Measurements from ENCODE around the gene GUK1. TPM values are rescaled to one million over a fixed set of nuclear protein-coding genes. Genes with fewer than 3 reads are reported as not detected.
"Not testable (repeated sequence)": the region's sequence is repeated elsewhere in the genome, so short reads cannot be mapped to it uniquely, and the experiment has no call there.

The GUK1 gene
- total and polyA plus RNA-seq, 4 donors = 167 to 396 (median 347) TPM

- Histone ChIP-seq H3K9me3 (ENCODE audit: control insufficient read depth, insufficient read depth, low read length) (no peaks in the 10 kb centered on the region), H3K4me3 (ENCODE audit: low read depth, low read length) (peak within 1 kb of the TSS; percentile 99), H3K4me1 (ENCODE audit: control insufficient read depth, insufficient read depth, low read length) (peaks cover 27% of the 10 kb centered on the region), H3K27me3 (ENCODE audit: control insufficient read depth, insufficient read depth, low read length) (no peaks in the 10 kb centered on the region), H3K36me3 (ENCODE audit: control insufficient read depth, insufficient read depth, low read length) (peaks cover 33% of the 10 kb centered on the region), H3K27ac (ENCODE audit: low read depth, low read length) (peak within 1 kb of the TSS; percentile 82)
- WGBS (ENCODE audit: insufficient coverage) = under 1% methylated on average over 66 of the region's 66 CpGs
- DNase-seq (ENCODE audit: low read depth in 4 of 6, low spot score in 6 of 6) = peak; percentile 92 to 99 (median 94)
Observed at GRCh38 chr1:228109073-228109961, 30.8 kb upstream of the GUK1 start, which contains the start of gene MRPL55. TSS of gene MRPL55 (minus strand) at chr1:228109299. CDS start at chr1:228108260, 1,039 bp downstream.

DNA sequence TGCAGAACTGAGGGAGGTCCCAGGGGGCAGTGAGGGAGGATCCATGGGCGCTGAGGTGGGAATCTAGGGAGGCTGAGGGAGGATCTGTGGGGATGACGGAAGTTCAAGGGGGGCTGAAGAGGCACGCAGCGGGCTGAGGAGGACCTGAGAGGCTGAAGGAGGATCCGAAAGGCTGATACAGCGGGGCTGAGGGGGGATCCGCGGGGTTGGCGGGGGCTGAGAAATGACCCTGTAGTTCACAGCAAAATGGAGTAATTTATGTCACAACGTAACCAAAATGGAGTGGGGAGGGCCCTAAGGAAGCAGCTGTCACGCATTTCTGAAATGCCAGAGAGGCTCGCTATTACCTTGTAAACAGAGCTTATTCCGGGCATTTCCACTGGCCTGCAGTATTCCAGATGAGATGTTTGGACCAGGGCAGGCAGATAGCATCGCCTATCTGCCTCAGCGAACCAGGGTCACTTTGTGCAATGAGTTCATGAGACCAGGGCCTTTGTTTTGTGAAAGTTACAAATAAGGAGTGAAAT, 30.1 kb upstream of the GUK1 start:
- Histone ChIP-seq H3K36me3 (ENCODE audit: control insufficient read depth, insufficient read depth, low read length) (peaks cover 30% of the 10 kb centered on the region), H3K27me3 (ENCODE audit: control insufficient read depth, insufficient read depth, low read length) (no peaks in the 10 kb centered on the region), H3K9me3 (ENCODE audit: control insufficient read depth, insufficient read depth, low read length) (no peaks in the 10 kb centered on the region), H3K27ac (ENCODE audit: low read depth, low read length) (no peak overlapping the region), H3K4me3 (ENCODE audit: low read depth, low read length) (peak overlapping the region; percentile 99), H3K4me1 (ENCODE audit: control insufficient read depth, insufficient read depth, low read length) (peaks cover 27% of the 10 kb centered on the region)
- no peak for DNase-seq (ENCODE audit: low read depth in 4 of 6, low spot score in 6 of 6)
- 40% methylated on average over 15 of the region's 15 CpGs for WGBS (ENCODE audit: insufficient coverage)

DNA sequence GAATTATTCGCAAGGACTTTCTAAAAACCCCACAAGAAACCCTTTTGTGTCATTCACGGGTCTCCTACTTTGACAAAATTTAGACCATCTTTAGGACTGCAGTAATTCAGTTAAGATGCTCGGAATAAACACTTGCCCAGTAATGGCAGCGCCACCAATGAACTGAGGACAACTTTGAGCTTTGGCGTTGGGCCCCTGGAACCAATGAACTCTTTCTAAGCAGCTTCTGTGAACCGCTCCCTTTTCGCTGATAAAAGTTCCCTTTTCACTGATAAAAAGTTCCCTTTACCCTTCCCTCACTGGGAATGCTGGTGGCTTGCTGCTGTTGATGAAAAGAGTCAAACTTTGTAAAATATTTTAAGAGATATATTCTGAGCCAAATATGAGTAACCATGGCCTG, 29.5 kb upstream of the GUK1 start:
- 77% methylated on average over 5 of the region's 7 CpGs for WGBS (ENCODE audit: insufficient coverage)
- Histone ChIP-seq H3K4me3 (ENCODE audit: low read depth, low read length) (no peak overlapping the region), H3K4me1 (ENCODE audit: control insufficient read depth, insufficient read depth, low read length) (peaks cover 27% of the 10 kb centered on the region), H3K9me3 (ENCODE audit: control insufficient read depth, insufficient read depth, low read length) (no peaks in the 10 kb centered on the region), H3K27me3 (ENCODE audit: control insufficient read depth, insufficient read depth, low read length) (no peaks in the 10 kb centered on the region), H3K27ac (ENCODE audit: low read depth, low read length) (no peak overlapping the region), H3K36me3 (ENCODE audit: control insufficient read depth, insufficient read depth, low read length) (peaks cover 24% of the 10 kb centered on the region)
- DNase-seq (ENCODE audit: low read depth in 4 of 6, low spot score in 6 of 6) = no peak

DNA sequence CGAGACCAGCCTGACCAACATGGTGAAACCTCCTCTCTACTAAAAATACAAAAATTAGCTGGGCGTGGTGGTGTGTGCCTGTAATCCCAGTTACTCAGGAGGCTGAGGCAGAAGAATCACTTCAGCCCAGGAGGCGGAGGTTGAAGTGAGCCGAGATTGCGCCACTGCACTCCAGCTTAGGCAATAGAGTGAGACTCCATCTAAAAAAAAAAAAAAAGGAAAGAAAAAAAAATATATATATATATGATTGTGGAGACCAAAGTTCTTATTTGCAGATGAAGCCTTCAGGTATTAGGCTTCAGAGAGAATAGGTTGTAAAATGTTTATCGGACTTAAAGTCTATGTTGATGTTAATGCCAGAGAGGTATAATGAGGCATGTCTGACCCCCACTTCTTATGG, 28.8 kb upstream of the GUK1 start:
- not testable (repeated sequence) for H3K27me3 ChIP-seq (ENCODE audit: control insufficient read depth, insufficient read depth, low read length); H3K27ac ChIP-seq (ENCODE audit: low read depth, low read length); H3K9me3 ChIP-seq (ENCODE audit: control insufficient read depth, insufficient read depth, low read length); DNase-seq (ENCODE audit: low read depth in 4 of 6, low spot score in 6 of 6); H3K4me3 ChIP-seq (ENCODE audit: low read depth, low read length)
- peaks cover 27% of the 10 kb centered on the region for H3K4me1 ChIP-seq (ENCODE audit: control insufficient read depth, insufficient read depth, low read length)
- H3K36me3 ChIP-seq (ENCODE audit: control insufficient read depth, insufficient read depth, low read length) = peaks cover 17% of the 10 kb centered on the region
- WGBS (ENCODE audit: insufficient coverage) = no CpG with 5 or more reads among the region's 6 CpGs

- Histone ChIP-seq H3K27ac (ENCODE audit: low read depth, low read length) (no peak overlapping the region), H3K9me3 (ENCODE audit: control insufficient read depth, insufficient read depth, low read length) (no peaks in the 10 kb centered on the region), H3K4me3 (ENCODE audit: low read depth, low read length) (no peak overlapping the region), H3K36me3 (ENCODE audit: control insufficient read depth, insufficient read depth, low read length) (peaks cover 9% of the 10 kb centered on the region), H3K27me3 (ENCODE audit: control insufficient read depth, insufficient read depth, low read length) (no peaks in the 10 kb centered on the region), H3K4me1 (ENCODE audit: control insufficient read depth, insufficient read depth, low read length) (peaks cover 27% of the 10 kb centered on the region)
- no peak for DNase-seq (ENCODE audit: low read depth in 4 of 6, low spot score in 6 of 6)
- WGBS (ENCODE audit: insufficient coverage) = 100% methylated on average over 2 of the region's 7 CpGs
Observed at GRCh38 chr1:228112167-228112566, 27.9 kb upstream of the GUK1 start.

DNA sequence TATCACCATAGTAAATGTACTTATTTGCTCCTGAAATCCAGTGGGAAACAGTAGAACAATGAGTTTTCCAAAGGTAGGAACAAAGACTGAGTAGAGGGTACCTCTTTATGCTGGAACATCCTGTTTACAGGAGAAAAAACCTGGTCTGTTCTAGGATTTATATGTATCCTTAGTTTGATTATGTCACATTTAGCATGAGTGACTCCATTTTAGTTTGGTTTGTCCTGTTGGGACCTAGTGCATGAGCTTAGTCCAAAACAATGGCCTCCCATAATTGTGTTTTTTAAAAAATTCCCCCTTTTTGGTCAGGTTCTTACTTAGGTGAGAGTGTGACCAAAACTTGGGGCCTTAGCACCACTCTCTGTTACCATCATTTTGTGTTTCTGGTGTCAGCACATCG, 27.5 kb upstream of the GUK1 start:
- no peaks in the 10 kb centered on the region for H3K27me3 ChIP-seq (ENCODE audit: control insufficient read depth, insufficient read depth, low read length)
- DNase-seq (ENCODE audit: low read depth in 4 of 6, low spot score in 6 of 6) = no peak
- peaks cover 24% of the 10 kb centered on the region for H3K4me1 ChIP-seq (ENCODE audit: control insufficient read depth, insufficient read depth, low read length)
- no peak overlapping the region for H3K4me3 ChIP-seq (ENCODE audit: low read depth, low read length)
- WGBS (ENCODE audit: insufficient coverage) = no CpG with 5 or more reads among the region's 1 CpG
- peaks cover 5% of the 10 kb centered on the region for H3K36me3 ChIP-seq (ENCODE audit: control insufficient read depth, insufficient read depth, low read length)
- no peaks in the 10 kb centered on the region for H3K9me3 ChIP-seq (ENCODE audit: control insufficient read depth, insufficient read depth, low read length)
- no peak overlapping the region for H3K27ac ChIP-seq (ENCODE audit: low read depth, low read length)

DNA sequence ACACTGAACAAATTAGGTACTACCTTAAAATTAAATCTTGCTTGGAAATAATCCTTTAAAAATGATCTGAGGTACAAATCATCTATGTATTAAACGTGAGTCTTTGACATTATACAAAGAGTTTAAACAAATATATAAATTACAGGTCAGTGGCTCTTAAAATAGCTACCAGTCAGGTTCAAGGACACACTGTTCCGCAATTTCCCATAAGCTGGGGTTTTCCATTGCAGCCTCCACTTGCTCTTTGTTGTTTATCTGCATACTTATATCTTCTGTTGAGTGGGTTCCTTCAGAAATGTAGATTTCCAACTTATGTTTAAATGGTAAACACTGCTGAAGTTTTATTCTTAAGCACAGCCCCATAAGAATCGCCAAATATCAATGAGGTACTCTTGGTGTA, 25.3 kb upstream of the GUK1 start:
- H3K27ac ChIP-seq (ENCODE audit: low read depth, low read length) = no peak overlapping the region
- peaks cover 5% of the 10 kb centered on the region for H3K4me1 ChIP-seq (ENCODE audit: control insufficient read depth, insufficient read depth, low read length)
- DNase-seq (ENCODE audit: low read depth in 4 of 6, low spot score in 6 of 6) = no peak
- H3K9me3 ChIP-seq (ENCODE audit: control insufficient read depth, insufficient read depth, low read length) = no peaks in the 10 kb centered on the region
- no peaks in the 10 kb centered on the region for H3K27me3 ChIP-seq (ENCODE audit: control insufficient read depth, insufficient read depth, low read length)
- no peaks in the 10 kb centered on the region for H3K36me3 ChIP-seq (ENCODE audit: control insufficient read depth, insufficient read depth, low read length)
- WGBS (ENCODE audit: insufficient coverage) = no CpG with 5 or more reads among the region's 3 CpGs
- no peak overlapping the region for H3K4me3 ChIP-seq (ENCODE audit: low read depth, low read length)

DNA sequence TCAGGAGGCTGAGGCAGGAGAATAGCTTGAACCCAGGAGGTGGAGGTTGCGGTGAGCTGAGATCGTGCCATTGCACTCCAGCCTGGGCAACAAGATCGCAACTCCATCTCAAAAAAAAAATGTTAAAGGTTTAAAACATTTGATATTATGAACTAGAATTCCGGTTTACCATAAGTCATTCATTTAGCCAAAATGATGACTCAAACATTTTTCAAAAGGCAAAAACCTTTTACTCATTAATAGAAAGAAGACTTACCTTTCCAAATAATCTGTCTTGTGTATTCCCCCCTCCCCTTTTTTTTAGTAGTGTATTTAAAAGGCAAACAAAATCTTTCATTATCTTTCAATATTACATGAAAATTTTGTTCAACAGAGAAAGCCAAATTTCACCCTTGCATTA, 22.7 kb upstream of the GUK1 start:
- WGBS (ENCODE audit: insufficient coverage) = no CpG with 5 or more reads among the region's 4 CpGs
- Histone ChIP-seq H3K9me3 (ENCODE audit: control insufficient read depth, insufficient read depth, low read length) (no peaks in the 10 kb centered on the region), H3K27me3 (ENCODE audit: control insufficient read depth, insufficient read depth, low read length) (no peaks in the 10 kb centered on the region), H3K4me3 (ENCODE audit: low read depth, low read length) (no peak overlapping the region), H3K36me3 (ENCODE audit: control insufficient read depth, insufficient read depth, low read length) (no peaks in the 10 kb centered on the region), H3K4me1 (ENCODE audit: control insufficient read depth, insufficient read depth, low read length) (no peaks in the 10 kb centered on the region), H3K27ac (ENCODE audit: low read depth, low read length) (no peak overlapping the region)
- no peak for DNase-seq (ENCODE audit: low read depth in 4 of 6, low spot score in 6 of 6)

DNA sequence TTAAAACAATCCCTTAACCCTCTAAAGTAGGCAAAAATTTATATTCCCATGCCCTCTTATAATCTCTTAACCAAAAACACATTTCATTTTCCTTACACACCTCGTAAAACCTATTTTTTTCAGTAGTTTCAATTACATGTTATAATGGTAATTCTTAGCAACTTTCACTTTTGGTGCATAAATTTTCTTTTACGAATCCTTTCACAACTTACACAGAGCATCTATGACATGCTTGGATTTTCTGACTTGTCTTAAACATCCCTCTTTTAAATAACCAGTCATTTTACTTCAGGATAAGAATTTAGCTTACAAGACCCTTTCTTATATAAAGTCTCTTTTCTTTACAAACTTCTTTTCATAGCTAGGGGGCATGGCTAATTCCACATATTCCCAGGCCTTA, 22.0 kb upstream of the GUK1 start:
- DNase-seq (ENCODE audit: low read depth in 4 of 6, low spot score in 6 of 6) = no peak
- no peaks in the 10 kb centered on the region for H3K36me3 ChIP-seq (ENCODE audit: control insufficient read depth, insufficient read depth, low read length)
- no peaks in the 10 kb centered on the region for H3K4me1 ChIP-seq (ENCODE audit: control insufficient read depth, insufficient read depth, low read length)
- WGBS (ENCODE audit: insufficient coverage) = no CpG with 5 or more reads among the region's 2 CpGs
- H3K27me3 ChIP-seq (ENCODE audit: control insufficient read depth, insufficient read depth, low read length) = no peaks in the 10 kb centered on the region
- H3K9me3 ChIP-seq (ENCODE audit: control insufficient read depth, insufficient read depth, low read length) = no peaks in the 10 kb centered on the region
- H3K27ac ChIP-seq (ENCODE audit: low read depth, low read length) = no peak overlapping the region
- H3K4me3 ChIP-seq (ENCODE audit: low read depth, low read length) = no peak overlapping the region

GRCh38 chr1:228120351-228120750, 19.7 kb upstream of the GUK1 start:
- Histone ChIP-seq H3K9me3 (ENCODE audit: control insufficient read depth, insufficient read depth, low read length) (no peaks in the 10 kb centered on the region), H3K4me3 (ENCODE audit: low read depth, low read length) (no peak overlapping the region), H3K27me3 (ENCODE audit: control insufficient read depth, insufficient read depth, low read length) (no peaks in the 10 kb centered on the region), H3K36me3 (ENCODE audit: control insufficient read depth, insufficient read depth, low read length) (no peaks in the 10 kb centered on the region), H3K4me1 (ENCODE audit: control insufficient read depth, insufficient read depth, low read length) (no peaks in the 10 kb centered on the region), H3K27ac (ENCODE audit: low read depth, low read length) (no peak overlapping the region)
- WGBS (ENCODE audit: insufficient coverage) = no CpG with 5 or more reads among the region's 1 CpG
- DNase-seq (ENCODE audit: low read depth in 4 of 6, low spot score in 6 of 6) = no peak
